Measurements from ENCODE around the gene CREB3L2.

- TF ChIP-seq ELF4 (CRISPR knock-in tag; IDR thresholded peaks at IDR 0.05; ENCODE audit: low read depth) (no peak), CTCF (IDR thresholded peaks at IDR 0.05) (no peak), E2F1 (CRISPR knock-in tag; IDR thresholded peaks at IDR 0.05) (no peak), CREB1 (CRISPR knock-in tag; IDR thresholded peaks at IDR 0.05) (no peak), MAX (CRISPR knock-in tag; IDR thresholded peaks at IDR 0.05) (no peak), E2F5 (CRISPR knock-in tag; IDR thresholded peaks at IDR 0.05) (no peak), ATF1 (CRISPR knock-in tag; IDR thresholded peaks at IDR 0.05) (no peak), USF1 (CRISPR knock-in tag; IDR thresholded peaks at IDR 0.05) (no peak), ZNF425 (CRISPR knock-in tag; conservative IDR thresholded peaks at IDR 0.05) (no peak), STAT6 (CRISPR knock-in tag; conservative IDR thresholded peaks at IDR 0.05; ENCODE audit: low read depth) (no peak)
Observed at GRCh38 chr7:137984181-137985041, 17.5 kb downstream of the CREB3L2 start.
